ENCODE measurements around the gene MFSD8. TPM values are rescaled to one million over a fixed set of nuclear protein-coding genes. Genes with fewer than 3 reads are reported as not detected.
"Not testable (repeated sequence)": the region's sequence is repeated elsewhere in the genome, so short reads cannot be mapped to it uniquely, and the experiment has no call there.

MFSD8 gene
- total and polyA plus RNA-seq, 4 donors = 6.3 to 21.0 (median 17.6) TPM

- no peak for TF ChIP-seq HNF4A (conservative IDR thresholded peaks at IDR 0.05)
- no peak for TF ChIP-seq RXRA (IDR thresholded peaks at IDR 0.05)
- TF ChIP-seq EGR1 (IDR thresholded peaks at IDR 0.05; ENCODE audit: low read depth in 2 of 2) = no peak
These were observed 14.0 kb upstream of the MFSD8 start (continued) for GRCh38 chr4:127978930-127979329.

GRCh38 chr4:127975121-127975770, 10.3 kb upstream of the MFSD8 start:
- no peak for TF ChIP-seq EGR1 (IDR thresholded peaks at IDR 0.05; ENCODE audit: low read depth in 2 of 2)
- no peak for TF ChIP-seq FOXA2 (IDR thresholded peaks at IDR 0.05)
- no peak for TF ChIP-seq TAF1 (conservative IDR thresholded peaks at IDR 0.05)
- no peak for TF ChIP-seq YY1 (IDR thresholded peaks at IDR 0.05)
- no peak for TF ChIP-seq FOXA1 (IDR thresholded peaks at IDR 0.05)
- TF ChIP-seq RXRA (IDR thresholded peaks at IDR 0.05) = no peak
- TF ChIP-seq HNF4A (conservative IDR thresholded peaks at IDR 0.05) = no peak
- no peak for TF ChIP-seq RAD21 (IDR thresholded peaks at IDR 0.05)
- no peak for TF ChIP-seq ATF3 (IDR thresholded peaks at IDR 0.05)
- TF ChIP-seq NR2F2 (IDR thresholded peaks at IDR 0.05) = no peak
- TF ChIP-seq REST (IDR thresholded peaks at IDR 0.05) = no peak
- TF ChIP-seq MAX (IDR thresholded peaks at IDR 0.05) = no peak
- TF ChIP-seq JUND (IDR thresholded peaks at IDR 0.05) = no peak
- DNase-seq (ENCODE audit: low spot score) = no peak
- no peaks in the 10 kb centered on the region for H3K27me3 ChIP-seq (ENCODE audit: control insufficient read depth in 4 of 4, insufficient read depth in 4 of 4, low read length in 3 of 4)
- no peak overlapping the region for H3K9ac ChIP-seq (ENCODE audit: low read depth in 1 of 2, low read length in 2 of 2)
- H3K4me3 ChIP-seq (ENCODE audit: low read depth in 1 of 3, low read length in 3 of 3) = no peak overlapping the region
- no peak overlapping the region for H3K27ac ChIP-seq (ENCODE audit: low read depth in 1 of 2, low read length in 2 of 2)
- peaks cover 0 to 2% (median 0%) of the 10 kb centered on the region in 4 donors for H3K4me1 ChIP-seq (ENCODE audit: control insufficient read depth in 4 of 4, insufficient read depth in 4 of 4, low read length in 3 of 4)
- no peaks in the 10 kb centered on the region for H3K9me3 ChIP-seq (ENCODE audit: control insufficient read depth in 4 of 4, low read length in 3 of 4)
- WGBS = 94% methylated on average over 2 of the region's 2 CpGs
- peaks cover 0 to 4% (median 1%) of the 10 kb centered on the region in 4 donors for H3K36me3 ChIP-seq (ENCODE audit: control insufficient read depth in 4 of 4, insufficient read depth in 3 of 4, low read depth in 1 of 4, low read length in 3 of 4)

GRCh38 chr4:127970925-127971324, 6.0 kb upstream of the MFSD8 start:
- not testable (repeated sequence) for H3K9me3 ChIP-seq (ENCODE audit: control insufficient read depth in 4 of 4, low read length in 3 of 4); H3K4me3 ChIP-seq (ENCODE audit: low read depth in 1 of 3, low read length in 3 of 3); H3K27ac ChIP-seq (ENCODE audit: low read depth in 1 of 2, low read length in 2 of 2); DNase-seq (ENCODE audit: low spot score); H3K9ac ChIP-seq (ENCODE audit: low read depth in 1 of 2, low read length in 2 of 2); H3K27me3 ChIP-seq (ENCODE audit: control insufficient read depth in 4 of 4, insufficient read depth in 4 of 4, low read length in 3 of 4); H3K36me3 ChIP-seq (ENCODE audit: control insufficient read depth in 4 of 4, insufficient read depth in 3 of 4, low read depth in 1 of 4, low read length in 3 of 4)
- 84% methylated on average over 4 of the region's 4 CpGs for WGBS
- H3K4me1 ChIP-seq (ENCODE audit: control insufficient read depth in 4 of 4, insufficient read depth in 4 of 4, low read length in 3 of 4) = peaks cover 12 to 22% (median 15%) of the 10 kb centered on the region in 4 donors

All from liver (tissue), 9 donors.